ENCODE measurements around the gene OGFOD3. TPM values are rescaled to one million over a fixed set of nuclear protein-coding genes. Genes with fewer than 3 reads are reported as not detected.
"Not testable (repeated sequence)": the region's sequence is repeated elsewhere in the genome, so short reads cannot be mapped to it uniquely, and the experiment has no call there.

Gene OGFOD3
- total RNA-seq, 1 donor from 2014 or later = 31.3 TPM

DNA sequence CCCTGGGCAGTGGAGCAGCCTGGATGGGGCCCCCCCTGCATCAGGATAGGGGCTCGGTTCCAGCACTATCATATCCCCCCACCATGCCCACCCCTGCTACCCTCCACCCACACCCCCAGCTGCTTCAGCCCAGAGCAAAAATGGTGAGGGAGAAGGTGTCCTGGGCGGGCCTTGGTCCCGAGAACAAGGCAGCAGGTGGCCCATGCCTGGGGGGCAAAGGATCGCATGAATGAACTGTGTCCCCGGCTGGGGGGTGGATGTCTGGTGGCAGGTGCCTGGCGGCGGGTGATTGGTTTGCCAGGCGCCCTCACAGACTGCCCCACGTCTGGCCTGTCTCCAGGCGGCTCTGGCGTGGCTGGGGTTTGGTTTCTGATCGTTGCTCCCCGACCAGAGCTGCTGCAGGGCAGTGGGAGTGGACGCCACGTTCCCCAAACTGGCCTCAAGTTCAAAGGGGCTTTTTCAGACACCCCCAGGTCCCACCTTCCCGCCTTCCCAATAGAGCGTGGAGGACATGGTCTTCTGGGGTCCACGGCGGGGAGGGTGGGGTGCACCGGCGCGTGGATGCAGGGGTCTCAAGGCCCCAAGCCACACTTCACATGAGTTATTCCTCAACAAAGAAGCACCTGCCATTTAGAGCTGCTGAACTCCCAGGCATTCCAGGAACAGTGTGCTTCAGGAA lies 34.2 kb downstream of the OGFOD3 start:
- no peaks in the 10 kb centered on the region for H3K4me1 Mint-ChIP-seq (ENCODE audit: low read depth)
- TF ChIP-seq CTCF (IDR thresholded peaks at IDR 0.05; ENCODE audit: unreplicated experiment) = no peak
- H3K27me3 Mint-ChIP-seq = peaks cover 22% of the 10 kb centered on the region
- no peaks in the 10 kb centered on the region for H3K9me3 Mint-ChIP-seq (ENCODE audit: low read depth)
- no peak overlapping the region for H3K27ac Mint-ChIP-seq
- no peak overlapping the region for H3K4me3 Mint-ChIP-seq (ENCODE audit: low read depth)
- H3K36me3 Mint-ChIP-seq (ENCODE audit: insufficient read depth) = no peaks in the 10 kb centered on the region
- no peak for DNase-seq (ENCODE audit: low spot score, unreplicated experiment)

DNA sequence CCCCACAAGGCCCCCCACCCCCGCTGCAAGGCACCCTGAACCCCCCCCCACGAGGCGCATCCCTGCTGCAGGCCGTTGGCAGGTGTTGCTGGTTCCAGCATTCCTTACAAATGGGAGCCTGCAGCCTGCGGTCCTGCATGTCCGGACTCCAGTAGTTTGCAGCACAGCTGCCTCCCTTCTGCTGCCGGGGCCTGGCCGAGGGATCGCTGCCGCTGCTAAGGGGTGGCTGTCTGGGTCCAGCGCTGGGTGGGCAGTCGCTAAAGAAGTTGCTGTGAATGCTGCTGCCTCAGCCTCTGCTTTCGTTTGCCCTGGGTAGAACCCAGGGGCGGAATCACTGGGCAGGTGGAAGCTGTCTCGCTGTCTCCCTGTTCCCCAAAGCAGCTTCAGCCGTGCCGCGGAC lies 35.0 kb downstream of the OGFOD3 start:
- Mint-ChIP-seq H3K27me3 (peaks cover 25% of the 10 kb centered on the region), H3K9me3 (ENCODE audit: low read depth) (no peaks in the 10 kb centered on the region), H3K4me1 (ENCODE audit: low read depth) (no peaks in the 10 kb centered on the region), H3K4me3 (ENCODE audit: low read depth) (no peak overlapping the region), H3K27ac (no peak overlapping the region), H3K36me3 (ENCODE audit: insufficient read depth) (no peaks in the 10 kb centered on the region)
- no peak for TF ChIP-seq CTCF (IDR thresholded peaks at IDR 0.05; ENCODE audit: unreplicated experiment)
- no peak for DNase-seq (ENCODE audit: low spot score, unreplicated experiment)

GRCh38 chr17:82382933-82383255 lies 35.5 kb downstream of the OGFOD3 start:
- no peak for TF ChIP-seq CTCF (IDR thresholded peaks at IDR 0.05; ENCODE audit: unreplicated experiment)
- no peak for DNase-seq (ENCODE audit: low spot score, unreplicated experiment)
- no peak overlapping the region for H3K4me3 Mint-ChIP-seq (ENCODE audit: low read depth)
- peaks cover 25% of the 10 kb centered on the region for H3K27me3 Mint-ChIP-seq
- H3K27ac Mint-ChIP-seq = no peak overlapping the region
- no peaks in the 10 kb centered on the region for H3K36me3 Mint-ChIP-seq (ENCODE audit: insufficient read depth)
- no peaks in the 10 kb centered on the region for H3K4me1 Mint-ChIP-seq (ENCODE audit: low read depth)
- H3K9me3 Mint-ChIP-seq (ENCODE audit: low read depth) = no peaks in the 10 kb centered on the region

- H3K4me3 Mint-ChIP-seq (ENCODE audit: low read depth); H3K4me1 Mint-ChIP-seq (ENCODE audit: low read depth); H3K27ac Mint-ChIP-seq; H3K36me3 Mint-ChIP-seq (ENCODE audit: insufficient read depth); H3K9me3 Mint-ChIP-seq (ENCODE audit: low read depth); DNase-seq (ENCODE audit: low spot score, unreplicated experiment): not testable (repeated sequence)
- H3K27me3 Mint-ChIP-seq = peaks cover 21% of the 10 kb centered on the region
These were observed 36.0 kb downstream of the OGFOD3 start for GRCh38 chr17:82382220-82382932.

DNA sequence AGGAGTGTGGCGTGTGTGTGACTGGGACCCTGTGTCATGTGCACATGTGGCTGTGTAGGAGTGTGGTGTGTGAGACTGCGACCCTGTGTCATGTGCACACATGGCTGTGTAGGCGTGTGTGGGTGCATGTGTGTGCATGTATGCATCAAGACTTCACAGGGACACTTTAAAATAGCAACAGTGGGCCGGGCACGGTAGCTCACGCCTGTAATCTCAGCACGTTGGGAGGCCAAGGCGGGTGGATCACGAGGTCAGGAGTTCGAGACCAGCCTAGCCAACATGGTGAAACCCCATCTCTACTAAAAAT lies 36.7 kb downstream of the OGFOD3 start:
- H3K36me3 Mint-ChIP-seq (ENCODE audit: insufficient read depth); H3K27ac Mint-ChIP-seq; H3K9me3 Mint-ChIP-seq (ENCODE audit: low read depth); DNase-seq (ENCODE audit: low spot score, unreplicated experiment); H3K4me3 Mint-ChIP-seq (ENCODE audit: low read depth); H3K4me1 Mint-ChIP-seq (ENCODE audit: low read depth): not testable (repeated sequence)
- peaks cover 21% of the 10 kb centered on the region for H3K27me3 Mint-ChIP-seq

DNA sequence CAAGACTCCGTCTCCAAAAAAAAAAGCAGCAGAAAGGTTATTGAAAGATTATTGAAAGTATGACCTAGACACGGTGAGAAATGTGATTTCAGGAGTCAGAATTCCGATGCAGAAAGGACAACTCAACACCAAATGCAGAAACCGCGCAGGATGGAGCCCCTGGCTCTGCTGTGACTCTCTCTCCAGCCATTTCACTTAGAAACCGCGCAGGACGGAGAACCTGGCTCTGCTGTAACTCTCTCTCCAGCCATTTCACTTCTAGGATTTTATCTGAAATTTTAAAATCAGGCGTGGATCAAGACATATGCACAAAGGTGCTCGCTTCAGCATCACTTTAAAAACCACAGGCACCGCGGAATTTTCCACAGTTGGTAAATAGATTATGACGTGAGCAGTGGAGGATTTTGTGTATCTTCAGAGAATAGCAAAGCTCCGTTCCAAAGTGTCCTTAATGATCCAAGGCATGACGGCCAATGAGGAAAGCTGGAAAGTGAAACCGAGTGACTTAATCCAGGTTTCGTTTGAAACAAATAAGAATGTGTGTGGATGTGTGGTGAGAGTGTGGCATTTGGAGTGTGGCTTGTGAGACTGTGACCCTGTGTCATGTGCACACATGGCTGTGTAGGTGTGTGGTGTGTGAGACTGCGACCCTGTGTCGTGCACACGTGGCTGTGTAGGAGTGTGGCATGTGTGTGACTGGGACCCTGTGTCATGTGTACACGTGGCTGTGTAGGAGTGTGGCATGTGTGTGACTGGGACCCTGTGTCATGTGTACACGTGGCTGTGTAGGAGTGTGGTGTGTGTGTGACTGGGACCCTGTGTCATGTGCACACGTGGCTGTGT lies 37.3 kb downstream of the OGFOD3 start:
- no peak for DNase-seq (ENCODE audit: low spot score, unreplicated experiment)
- no peak overlapping the region for H3K27ac Mint-ChIP-seq
- peaks cover 21% of the 10 kb centered on the region for H3K27me3 Mint-ChIP-seq
- no peaks in the 10 kb centered on the region for H3K9me3 Mint-ChIP-seq (ENCODE audit: low read depth)
- no peaks in the 10 kb centered on the region for H3K36me3 Mint-ChIP-seq (ENCODE audit: insufficient read depth)
- no peaks in the 10 kb centered on the region for H3K4me1 Mint-ChIP-seq (ENCODE audit: low read depth)
- no peak for TF ChIP-seq CTCF (IDR thresholded peaks at IDR 0.05; ENCODE audit: unreplicated experiment)
- H3K4me3 Mint-ChIP-seq (ENCODE audit: low read depth) = no peak overlapping the region

All from progenitor cell of endocrine pancreas (in vitro differentiated cells).